NCI-H2171 treated with DMSO at 0.1 percent for 48 hours (cell line): Measurements from ENCODE around the gene C3orf33.

ENCODE experiments used
- DNase-seq: peaks from one replicate; lab custom pipeline; 2025; lab: John Stamatoyannopoulos, UW

Gene C3orf33

DNA sequence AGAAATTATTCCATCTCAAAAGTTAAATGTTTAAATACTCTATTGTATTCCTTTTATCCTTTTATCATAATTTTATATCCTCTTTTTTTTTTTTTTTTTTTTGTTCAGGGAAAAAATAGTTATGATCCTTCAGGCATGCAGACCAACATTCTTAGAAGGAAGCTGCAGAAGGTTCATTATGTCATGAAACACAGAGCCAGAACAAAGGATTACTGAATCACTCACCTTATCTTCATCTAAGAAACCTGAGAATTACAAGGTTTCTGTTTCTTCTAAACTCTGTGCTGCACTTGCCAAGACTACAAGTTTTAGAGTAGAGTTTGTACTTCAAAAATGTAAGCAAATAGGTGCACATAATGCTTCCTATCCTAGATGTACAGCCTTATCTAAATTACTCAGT is 64.5 kb downstream of the C3orf33 start:
- no peak for DNase-seq

DNA sequence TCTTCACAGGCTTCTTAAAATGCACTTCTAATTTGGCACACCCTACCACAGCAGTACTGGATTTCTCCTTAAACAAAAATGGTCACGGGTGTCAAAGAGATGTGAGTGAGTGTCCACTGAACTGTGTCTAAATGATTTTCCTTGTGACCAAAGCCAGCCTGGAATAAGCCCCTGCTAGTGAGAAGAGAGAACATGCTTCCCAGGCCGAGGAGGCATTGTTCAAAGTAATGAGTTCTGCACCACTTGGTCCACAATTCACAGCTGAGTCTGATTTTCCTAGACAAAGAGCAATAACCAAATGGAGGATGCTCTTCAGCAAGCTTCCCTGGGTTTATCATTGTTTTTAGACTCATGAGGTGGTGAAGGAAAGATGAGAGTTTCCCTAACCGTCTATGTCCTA is 65.0 kb downstream of the C3orf33 start:
- no peak for DNase-seq

DNA sequence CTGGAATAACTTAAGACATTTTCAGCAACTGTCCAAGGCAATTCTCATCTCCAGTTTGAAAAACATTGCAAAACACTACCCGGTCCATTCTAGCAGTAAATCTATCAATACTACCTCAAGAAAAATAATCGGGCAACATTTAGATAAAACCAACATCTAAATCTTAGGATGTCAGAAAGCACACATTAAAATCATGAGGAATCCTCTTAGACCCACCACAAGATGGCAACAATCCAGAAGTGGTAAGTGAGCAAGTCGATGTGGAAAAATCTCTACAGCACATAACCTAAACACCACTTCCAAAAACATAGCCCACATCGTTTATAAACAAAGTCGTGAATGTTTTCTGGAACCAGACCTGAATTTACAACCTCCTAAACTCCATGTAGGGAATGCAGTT is 66.9 kb downstream of the C3orf33 start:
- no peak for DNase-seq

DNA sequence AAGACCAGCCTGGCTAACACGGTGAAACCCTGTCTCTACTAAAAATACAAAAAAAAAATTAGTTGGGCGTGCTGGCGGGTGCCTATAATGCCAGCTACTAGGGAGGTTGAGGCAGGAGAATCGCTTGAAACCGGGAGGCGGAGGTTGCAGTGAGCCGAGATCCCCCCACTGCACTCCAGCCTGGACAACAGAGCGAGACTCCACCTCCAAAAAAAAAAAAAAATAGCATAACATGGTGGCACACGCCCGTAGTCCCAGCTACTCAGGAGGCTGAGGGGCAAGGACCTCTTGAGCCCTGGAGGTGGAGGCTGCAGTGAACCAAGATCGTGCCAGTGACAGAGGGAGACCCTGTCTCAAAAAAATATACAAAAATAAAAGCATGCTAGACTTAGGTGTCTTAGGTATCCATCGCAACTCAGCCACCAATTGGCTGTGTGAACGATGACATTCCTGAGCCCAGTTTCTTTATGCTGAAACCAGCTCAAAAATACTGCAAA is 67.5 kb downstream of the C3orf33 start:
- no peak for DNase-seq

DNA sequence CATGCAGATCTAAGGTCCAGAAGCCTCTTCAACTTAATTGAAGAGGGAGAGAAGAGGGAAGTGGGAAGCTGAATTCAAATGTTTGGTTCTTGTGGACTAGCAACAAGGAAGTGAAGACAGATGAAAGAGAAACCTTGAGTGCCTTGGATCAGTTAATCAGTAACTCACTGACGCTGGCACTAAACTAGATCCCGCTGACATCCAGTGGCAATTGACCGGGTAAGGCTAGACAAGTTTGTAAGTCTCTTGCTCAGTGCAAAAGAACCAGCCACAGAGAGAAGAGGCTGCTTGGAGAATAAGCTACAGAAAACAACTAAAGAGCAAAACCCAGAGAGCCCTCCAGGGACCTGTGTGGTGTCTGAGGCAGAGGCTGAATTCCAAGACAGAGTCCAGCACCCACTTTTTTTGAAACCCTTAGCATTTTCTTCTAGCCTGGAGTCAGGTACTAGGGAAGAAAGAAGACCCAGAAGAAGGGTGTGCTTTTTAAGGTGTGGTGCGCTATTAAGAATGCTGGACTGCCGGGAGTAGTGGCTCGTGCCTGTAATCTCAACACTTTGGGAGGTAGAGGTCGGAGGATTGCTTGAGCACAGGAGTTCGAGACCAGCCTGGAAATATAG is 68.1 kb downstream of the C3orf33 start:
- DNase-seq: no peak

DNA sequence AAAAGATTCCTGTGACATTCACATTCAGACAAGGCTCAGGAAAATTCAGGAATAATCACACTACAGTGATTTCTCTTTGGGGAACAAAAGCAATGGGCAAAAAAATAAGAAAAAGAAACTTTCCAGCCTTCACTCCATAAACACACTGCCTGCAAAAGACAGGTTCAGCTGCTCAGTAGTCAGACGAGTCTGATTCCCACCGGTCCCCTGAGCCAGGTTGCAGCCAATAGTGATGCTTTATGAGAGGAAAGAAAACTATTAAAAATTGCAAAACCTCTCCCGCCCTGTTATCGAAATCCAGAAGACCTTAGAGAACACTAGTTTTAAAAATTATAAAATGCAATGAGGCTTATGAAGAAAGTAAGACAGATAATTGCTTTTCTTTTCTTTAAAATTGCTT is 69.7 kb downstream of the C3orf33 start:
- DNase-seq: no peak

DNA sequence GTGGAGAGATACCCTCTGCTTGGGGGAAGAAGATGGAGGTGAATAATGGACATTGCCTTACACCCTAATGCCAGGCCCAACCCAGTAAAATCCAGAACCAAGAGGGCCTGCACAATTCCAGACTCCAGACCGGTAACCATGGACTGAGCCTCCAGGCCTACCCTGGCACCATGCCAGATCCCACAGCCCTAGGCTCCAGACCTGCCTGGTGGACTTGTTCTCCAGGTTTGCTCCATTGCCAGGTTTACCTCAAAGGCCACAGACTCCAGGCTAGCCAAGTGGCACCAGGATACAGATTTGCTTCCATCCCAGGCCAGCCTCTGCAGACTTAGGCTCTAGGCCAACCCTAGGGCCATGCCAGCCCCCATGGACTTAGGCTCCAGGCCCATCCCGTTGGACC is 75.2 kb downstream of the C3orf33 start:
- DNase-seq: no peak

DNA sequence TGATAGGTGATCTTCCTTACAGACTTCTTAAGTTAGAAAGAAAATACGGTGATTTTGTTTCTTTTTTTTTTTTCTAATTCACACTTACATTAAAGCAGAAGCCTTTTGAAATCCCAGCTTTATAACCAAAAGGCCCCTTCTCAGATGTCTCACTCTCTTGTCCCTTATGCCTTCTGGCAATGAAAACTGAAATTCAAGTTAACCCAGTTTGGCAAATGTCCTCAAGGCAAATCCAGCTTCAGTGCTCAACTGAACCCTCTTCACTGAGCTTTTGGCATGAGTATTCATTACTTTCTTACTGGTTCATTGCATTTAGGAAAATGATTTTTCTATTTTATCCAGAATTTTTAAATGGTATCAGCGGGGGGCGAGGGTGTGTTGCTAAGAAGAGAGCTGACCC is 78.2 kb downstream of the C3orf33 start:
- no peak for DNase-seq

DNA sequence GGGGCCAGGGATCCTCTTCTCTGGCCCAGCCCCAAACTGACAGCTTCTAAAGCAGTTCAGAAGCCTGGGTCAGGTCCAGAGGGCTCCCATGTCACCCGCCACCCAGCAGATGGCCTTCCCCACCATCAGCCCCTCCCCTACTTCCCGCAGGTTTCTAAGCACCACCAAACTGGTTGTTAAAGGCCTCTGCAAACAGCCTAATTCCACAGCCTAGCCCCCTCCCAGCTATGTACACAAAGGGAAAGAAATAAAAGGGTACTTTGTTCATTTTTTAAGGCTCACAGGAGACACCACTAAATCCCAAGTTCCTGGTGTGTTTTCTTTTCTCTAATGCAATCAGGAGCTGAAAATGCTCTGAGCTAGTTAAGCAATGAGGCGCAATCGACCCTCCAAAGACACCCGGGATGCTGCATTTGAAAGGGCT is 91.8 kb downstream of the C3orf33 start:
- DNase-seq: no peak
